22Rv1 (cell line): ENCODE results near the gene RASL12.

ENCODE experiments used
- CTCF ChIP-seq: fragments of 450-650 bp; IDR thresholded peaks from 2 replicates; pipeline ENCODE4 v1.5.1; 2017; ENCODE audit warnings: mild to moderate bottlenecking
- ZFX ChIP-seq: fragments of 450-650 bp; IDR thresholded peaks from 2 replicates; pipeline ENCODE4 v1.6.1; 2017; ENCODE audit warnings: antibody characterized with exemption, borderline replicate concordance

DNA sequence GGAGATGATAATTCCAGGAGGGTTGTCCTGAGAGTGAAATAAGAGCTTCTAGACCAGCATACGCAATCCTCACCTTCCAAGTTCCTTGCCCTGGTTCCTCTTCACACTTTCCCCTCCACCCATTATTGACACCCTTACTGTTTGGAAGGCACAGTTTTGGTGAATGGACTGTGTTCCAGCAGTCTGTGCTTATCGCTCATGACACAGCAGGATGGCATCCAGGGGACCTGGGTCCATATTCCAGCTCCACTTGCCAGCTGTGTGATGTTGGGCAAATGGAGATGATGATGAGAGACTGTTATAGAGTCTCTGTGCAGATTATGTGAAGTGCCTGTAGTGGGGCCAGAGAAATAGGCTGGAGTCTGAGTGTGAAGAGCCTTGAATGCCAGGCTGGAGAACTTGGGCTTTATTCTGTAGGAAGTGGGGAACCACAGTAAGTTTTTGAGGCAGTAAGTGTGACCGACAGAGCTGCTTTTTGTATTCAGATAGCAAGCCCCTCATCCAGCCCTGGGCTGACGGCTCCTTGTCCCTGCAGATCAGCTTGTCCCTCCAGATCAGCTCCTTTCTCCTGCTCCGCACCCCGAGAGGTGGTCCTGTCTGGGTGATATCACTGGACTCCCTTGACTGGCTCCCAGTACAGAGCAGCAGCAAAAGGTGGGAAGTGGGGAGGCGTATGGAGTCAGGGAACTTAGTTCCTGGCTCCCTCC is 16.9 kb upstream of the RASL12 start:
- TF ChIP-seq CTCF, result no peak
- no peak for TF ChIP-seq ZFX
